Measurements from ENCODE around the gene NEGR1. TPM values are rescaled to one million over a fixed set of nuclear protein-coding genes. Genes with fewer than 3 reads are reported as not detected.

The NEGR1 gene
- total and polyA plus RNA-seq, 4 donors, result 0.86 to 7.3 (median 2.5) TPM

DNA sequence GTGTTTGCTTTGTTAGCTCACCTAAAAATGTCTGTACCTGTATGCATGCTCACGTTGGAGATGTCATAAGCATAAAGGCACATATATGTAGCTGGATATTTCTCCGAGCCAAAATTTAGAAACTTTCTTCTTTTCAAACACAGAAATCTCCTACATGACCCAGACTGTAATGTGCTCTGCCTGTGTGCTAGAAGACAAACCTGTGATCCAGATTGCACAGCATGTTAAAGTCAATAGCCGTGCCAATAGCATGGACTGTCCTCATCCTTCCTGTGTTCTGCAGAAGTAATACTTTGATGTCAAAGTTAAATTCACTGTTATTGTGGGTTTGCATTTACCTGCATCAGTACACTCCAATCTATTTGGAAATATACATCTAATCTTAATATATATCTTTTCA lies 855.3 kb downstream of the NEGR1 start:
- Histone ChIP-seq H3K36me3 (ENCODE audit: control insufficient read depth in 4 of 4, insufficient read depth in 4 of 4, low read length in 4 of 4) (no peaks in the 10 kb centered on the region), H3K27ac (ENCODE audit: low read depth in 1 of 2, low read length in 1 of 2) (no peak overlapping the region), H3K4me1 (ENCODE audit: control insufficient read depth in 5 of 5, insufficient read depth in 5 of 5, low read length in 5 of 5) (peaks cover 0 to 1% (median 0%) of the 10 kb centered on the region in 5 donors), H3K4me3 (no peak overlapping the region), H3K9ac (ENCODE audit: insufficient read depth in 1 of 2, low read length in 2 of 2) (no peak overlapping the region), H3K9me3 (ENCODE audit: control insufficient read depth in 4 of 4, insufficient read depth in 3 of 4, low read length in 3 of 4) (no peaks in the 10 kb centered on the region), H3K27me3 (ENCODE audit: control insufficient read depth in 3 of 3, insufficient read depth in 3 of 3, low read length in 2 of 3) (no peaks in the 10 kb centered on the region)
- ATAC-seq (ENCODE audit: insufficient read depth, low FRiP score), result no peak
- DNase-seq, result no peak
- no peak for TF ChIP-seq CTCF (IDR thresholded peaks at IDR 0.05; ENCODE audit: control extremely low read depth, extremely low read depth)
- WGBS, 2 donors, result 88 to 93% methylated on average over 3 of the region's 3 CpGs

- no peak for TF ChIP-seq CTCF (IDR thresholded peaks at IDR 0.05; ENCODE audit: control extremely low read depth, extremely low read depth)
- no peak for DNase-seq
- H3K27ac ChIP-seq (ENCODE audit: low read depth in 1 of 2, low read length in 1 of 2), result no peak overlapping the region
Observed at GRCh38 chr1:71424536-71424935, 857.8 kb downstream of the NEGR1 start.

DNA sequence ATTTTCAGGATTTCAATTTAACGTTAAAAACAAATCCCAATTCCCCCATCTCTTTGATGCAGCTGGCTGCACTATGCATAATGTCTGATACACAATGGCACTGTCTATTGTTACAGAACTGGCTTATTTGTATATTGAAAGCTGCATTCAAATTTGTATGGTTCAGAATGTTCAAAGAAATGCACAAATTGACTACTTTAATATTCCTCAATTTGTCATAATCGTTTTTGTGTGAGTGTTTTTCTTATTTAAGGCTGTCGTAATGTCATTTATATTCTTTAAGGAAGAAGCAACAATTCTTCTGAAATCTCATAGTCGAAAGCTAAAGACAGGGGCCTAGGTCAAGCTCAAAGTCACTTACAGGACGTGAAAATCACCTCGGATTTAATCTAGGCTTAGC lies 860.1 kb downstream of the NEGR1 start:
- WGBS, 2 donors, result 73 to 82% methylated on average over 6 of the region's 6 CpGs
- no peak overlapping the region for H3K27ac ChIP-seq (ENCODE audit: low read depth in 1 of 2, low read length in 1 of 2)
- no peak overlapping the region for H3K4me3 ChIP-seq
- no peak overlapping the region for H3K9ac ChIP-seq (ENCODE audit: insufficient read depth in 1 of 2, low read length in 2 of 2)
- H3K9me3 ChIP-seq (ENCODE audit: control insufficient read depth in 4 of 4, insufficient read depth in 3 of 4, low read length in 3 of 4), result no peaks in the 10 kb centered on the region
- ATAC-seq (ENCODE audit: insufficient read depth, low FRiP score) (no peak), DNase-seq (no peak)
- peaks cover 0 to 3% (median 0%) of the 10 kb centered on the region in 5 donors for H3K4me1 ChIP-seq (ENCODE audit: control insufficient read depth in 5 of 5, insufficient read depth in 5 of 5, low read length in 5 of 5)
- no peaks in the 10 kb centered on the region for H3K27me3 ChIP-seq (ENCODE audit: control insufficient read depth in 3 of 3, insufficient read depth in 3 of 3, low read length in 2 of 3)
- no peaks in the 10 kb centered on the region for H3K36me3 ChIP-seq (ENCODE audit: control insufficient read depth in 4 of 4, insufficient read depth in 4 of 4, low read length in 4 of 4)
- no peak for TF ChIP-seq CTCF (IDR thresholded peaks at IDR 0.05; ENCODE audit: control extremely low read depth, extremely low read depth)

More at GRCh38 chr1:71424536-71424935, 857.8 kb downstream of the NEGR1 start:
- no peak for ATAC-seq (ENCODE audit: insufficient read depth, low FRiP score)
- no peaks in the 10 kb centered on the region for H3K36me3 ChIP-seq (ENCODE audit: control insufficient read depth in 4 of 4, insufficient read depth in 4 of 4, low read length in 4 of 4)
- H3K9ac ChIP-seq (ENCODE audit: insufficient read depth in 1 of 2, low read length in 2 of 2), result no peak overlapping the region
- H3K9me3 ChIP-seq (ENCODE audit: control insufficient read depth in 4 of 4, insufficient read depth in 3 of 4, low read length in 3 of 4), result no peaks in the 10 kb centered on the region
- H3K4me1 ChIP-seq (ENCODE audit: control insufficient read depth in 5 of 5, insufficient read depth in 5 of 5, low read length in 5 of 5), result peaks cover 0 to 3% (median 0%) of the 10 kb centered on the region in 5 donors
- no peaks in the 10 kb centered on the region for H3K27me3 ChIP-seq (ENCODE audit: control insufficient read depth in 3 of 3, insufficient read depth in 3 of 3, low read length in 2 of 3)
- no peak overlapping the region for H3K4me3 ChIP-seq

GRCh38 chr1:71417421-71417820 lies 864.9 kb downstream of the NEGR1 start:
- Histone ChIP-seq H3K4me3 (no peak overlapping the region), H3K36me3 (ENCODE audit: control insufficient read depth in 4 of 4, insufficient read depth in 4 of 4, low read length in 4 of 4) (no peaks in the 10 kb centered on the region), H3K4me1 (ENCODE audit: control insufficient read depth in 5 of 5, insufficient read depth in 5 of 5, low read length in 5 of 5) (peaks cover 0 to 18% (median 0%) of the 10 kb centered on the region in 5 donors), H3K9ac (ENCODE audit: insufficient read depth in 1 of 2, low read length in 2 of 2) (no peak overlapping the region), H3K9me3 (ENCODE audit: control insufficient read depth in 4 of 4, insufficient read depth in 3 of 4, low read length in 3 of 4) (peaks cover 0 to 3% (median 0%) of the 10 kb centered on the region in 4 donors), H3K27ac (ENCODE audit: low read depth in 1 of 2, low read length in 1 of 2) (no peak overlapping the region), H3K27me3 (ENCODE audit: control insufficient read depth in 3 of 3, insufficient read depth in 3 of 3, low read length in 2 of 3) (no peaks in the 10 kb centered on the region)
- DNase-seq (no peak), ATAC-seq (ENCODE audit: insufficient read depth, low FRiP score) (no peak)
- no peak for TF ChIP-seq CTCF (IDR thresholded peaks at IDR 0.05; ENCODE audit: control extremely low read depth, extremely low read depth)
- 56 to 81% methylated on average over 3 of the region's 3 CpGs for WGBS, 2 donors

Data from lung (tissue), 12 donors.